ENCODE data around the gene GLYATL3. TPM values are rescaled to one million over a fixed set of nuclear protein-coding genes. Genes with fewer than 3 reads are reported as not detected.

GLYATL3 gene
- polyA plus RNA-seq, 3 donors, result not detected

DNA sequence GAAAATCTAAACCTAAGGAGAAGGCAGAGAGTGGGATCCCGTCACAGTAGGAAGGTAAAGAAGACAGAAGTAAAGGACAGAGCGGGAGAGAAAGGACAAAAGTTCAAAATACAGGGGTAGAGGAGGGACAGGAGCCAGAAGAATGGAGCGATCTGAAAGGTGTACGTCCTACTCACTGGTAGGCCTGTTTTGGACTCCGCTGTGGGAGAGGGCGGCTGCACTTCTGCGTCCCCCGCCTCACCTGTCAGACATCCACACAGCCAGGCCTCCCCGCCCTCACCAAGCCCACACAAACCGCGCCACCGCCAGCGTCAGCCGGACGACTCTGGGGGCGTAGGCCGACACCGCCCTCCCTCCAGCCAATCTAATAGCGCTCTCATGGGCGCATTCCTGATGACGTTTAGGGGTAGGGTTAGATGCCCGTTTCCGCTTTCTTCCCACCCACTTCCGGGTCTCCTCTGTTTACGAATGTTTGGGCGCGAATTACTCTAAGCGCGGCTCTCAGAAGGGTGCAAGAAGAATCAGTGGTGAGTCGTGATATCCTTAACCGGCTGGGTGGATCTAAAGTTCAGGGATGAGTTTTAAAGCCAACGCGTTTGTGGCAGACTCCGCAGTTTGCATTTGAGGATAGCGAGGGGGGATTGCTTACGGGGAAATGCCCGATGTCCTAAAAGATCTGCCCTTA, 36.7 kb upstream of the GLYATL3 start, which contains the start of the genes CENPQ and MMUT:
Gene CENPQ, plus strand, starts transcription at position 444 of the 685 bp plus-strand sequence. CDS start 6,807 bp downstream, outside the sequence.
Gene MMUT, minus strand, starts transcription at position 327 of the 685 bp plus-strand sequence. CDS start 3,787 bp downstream, outside the sequence.
- peak; percentile 91 to 94 (median 92) for DNase-seq
- peak within 1 kb of the TSS; percentile 80 for H3K9ac ChIP-seq (ENCODE audit: insufficient read depth, low read length, poor library complexity, severe bottlenecking)
- H3K27me3 Mint-ChIP-seq (ENCODE audit: low read depth in 3 of 3), result peaks cover 0 to 4% (median 0%) of the 10 kb centered on the region in 3 donors
- H3K4me1 ChIP-seq (ENCODE audit: control insufficient read depth in 1 of 2, insufficient read depth in 2 of 2, low read length in 2 of 2), result peaks cover 25 to 33% of the 10 kb centered on the region in 2 donors
- no peaks in the 10 kb centered on the region for H4K20me1 ChIP-seq (ENCODE audit: insufficient read depth, low read length)
- peaks cover 37% of the 10 kb centered on the region for H3K4me1 Mint-ChIP-seq
- H3K27ac ChIP-seq (ENCODE audit: low read depth in 1 of 2, low read length in 2 of 2), result peak within 1 kb of the TSS; percentile 57 to 94
- peak within 1 kb of the TSS; percentile 82 for H3K4me2 ChIP-seq (replicated peaks; ENCODE audit: extremely low read depth, low read length, poor library complexity, severe bottlenecking)
- peaks cover 65% of the 10 kb centered on the region for H3K79me2 ChIP-seq (ENCODE audit: insufficient read depth, low read length)
- peak within 1 kb of the TSS; percentile 92 to 99 for H3K4me3 Mint-ChIP-seq
- intact Hi-C loops (cut with micrococcal nuclease), result no loop called here
- TF ChIP-seq, protein P1, sequence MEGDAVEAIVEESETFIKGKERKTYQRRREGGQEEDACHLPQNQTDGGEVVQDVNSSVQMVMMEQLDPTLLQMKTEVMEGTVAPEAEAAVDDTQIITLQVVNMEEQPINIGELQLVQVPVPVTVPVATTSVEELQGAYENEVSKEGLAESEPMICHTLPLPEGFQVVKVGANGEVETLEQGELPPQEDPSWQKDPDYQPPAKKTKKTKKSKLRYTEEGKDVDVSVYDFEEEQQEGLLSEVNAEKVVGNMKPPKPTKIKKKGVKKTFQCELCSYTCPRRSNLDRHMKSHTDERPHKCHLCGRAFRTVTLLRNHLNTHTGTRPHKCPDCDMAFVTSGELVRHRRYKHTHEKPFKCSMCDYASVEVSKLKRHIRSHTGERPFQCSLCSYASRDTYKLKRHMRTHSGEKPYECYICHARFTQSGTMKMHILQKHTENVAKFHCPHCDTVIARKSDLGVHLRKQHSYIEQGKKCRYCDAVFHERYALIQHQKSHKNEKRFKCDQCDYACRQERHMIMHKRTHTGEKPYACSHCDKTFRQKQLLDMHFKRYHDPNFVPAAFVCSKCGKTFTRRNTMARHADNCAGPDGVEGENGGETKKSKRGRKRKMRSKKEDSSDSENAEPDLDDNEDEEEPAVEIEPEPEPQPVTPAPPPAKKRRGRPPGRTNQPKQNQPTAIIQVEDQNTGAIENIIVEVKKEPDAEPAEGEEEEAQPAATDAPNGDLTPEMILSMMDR (IDR thresholded peaks at IDR 0.05), result no peak
- no peaks in the 10 kb centered on the region for H3K9me3 Mint-ChIP-seq
- 0% methylated on average over 4 of the region's 37 CpGs for WGBS (ENCODE audit: insufficient coverage)
- H3K27me3 ChIP-seq (ENCODE audit: control insufficient read depth in 2 of 2, insufficient read depth in 2 of 2, low read length in 2 of 2), result no peaks in the 10 kb centered on the region
- peak within 1 kb of the TSS; percentile 86 to 87 (median 86) for H3K4me3 ChIP-seq (replicated peaks in 1 of 3; ENCODE audit: low read depth in 2 of 3, low read length in 3 of 3)
- peaks cover 0 to 10% of the 10 kb centered on the region in 2 donors for H3K36me3 ChIP-seq (replicated peaks in 1 of 2; ENCODE audit: control insufficient read depth in 1 of 2, insufficient read depth in 2 of 2, low read length in 2 of 2)
- peak within 1 kb of the TSS; percentile 86 for H2AFZ ChIP-seq (ENCODE audit: insufficient read depth, low read depth, low read length, poor library complexity, severe bottlenecking)
- peaks cover 0 to 6% of the 10 kb centered on the region in 2 donors for H3K36me3 Mint-ChIP-seq
- no peaks in the 10 kb centered on the region for H3K9me3 ChIP-seq (replicated peaks in 1 of 2; ENCODE audit: control insufficient read depth in 1 of 2, insufficient read depth in 1 of 2, low read length in 2 of 2)
- peak within 1 kb of the TSS; percentile 97 to 100 (median 98) for H3K27ac Mint-ChIP-seq

DNA sequence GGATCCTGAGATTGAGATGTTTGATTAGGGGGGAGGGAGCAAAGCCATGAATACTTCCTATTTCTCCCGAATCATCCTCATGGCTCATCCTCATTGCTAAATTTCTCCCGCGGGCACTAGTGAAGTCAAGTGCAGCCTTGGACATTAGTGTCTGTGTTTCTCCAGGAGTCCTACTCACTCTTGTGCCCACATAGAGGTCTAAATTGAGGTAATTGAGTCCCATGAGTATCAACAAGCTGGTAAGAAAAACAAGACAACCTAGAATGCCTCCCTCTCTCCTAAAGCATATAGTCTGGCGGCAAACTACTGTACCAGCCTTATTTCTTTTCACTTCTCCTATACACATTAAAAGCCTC, 36.1 kb upstream of the GLYATL3 start:
- intact Hi-C loops (cut with micrococcal nuclease), result no loop called here
- peak in 1 of 3 donors; percentile 5 for DNase-seq
- peaks cover 71% of the 10 kb centered on the region for H3K79me2 ChIP-seq (ENCODE audit: insufficient read depth, low read length)

More for the DNA sequence above, 36.1 kb upstream of the GLYATL3 start:
- no peaks in the 10 kb centered on the region for H4K20me1 ChIP-seq (ENCODE audit: insufficient read depth, low read length)
- Mint-ChIP-seq H3K36me3 (peaks cover 0 to 4% of the 10 kb centered on the region in 2 donors), H3K4me3 (peak overlapping the region; percentile 92 to 99), H3K4me1 (peaks cover 37% of the 10 kb centered on the region), H3K27ac (peak overlapping the region; percentile 97 to 100 (median 98)), H3K27me3 (ENCODE audit: low read depth in 3 of 3) (peaks cover 0 to 4% (median 0%) of the 10 kb centered on the region in 3 donors), H3K9me3 (no peaks in the 10 kb centered on the region)
- peak overlapping the region; percentile 82 for H3K4me2 ChIP-seq (replicated peaks; ENCODE audit: extremely low read depth, low read length, poor library complexity, severe bottlenecking)
- peak overlapping the region; percentile 80 for H3K9ac ChIP-seq (ENCODE audit: insufficient read depth, low read length, poor library complexity, severe bottlenecking)
- H3K36me3 ChIP-seq (replicated peaks in 1 of 2; ENCODE audit: control insufficient read depth in 1 of 2, insufficient read depth in 2 of 2, low read length in 2 of 2), result peaks cover 0 to 8% of the 10 kb centered on the region in 2 donors
- H3K4me3 ChIP-seq (replicated peaks in 1 of 3; ENCODE audit: low read depth in 2 of 3, low read length in 3 of 3), result peak overlapping the region; percentile 86 to 87 (median 86)
- peaks cover 25 to 33% of the 10 kb centered on the region in 2 donors for H3K4me1 ChIP-seq (ENCODE audit: control insufficient read depth in 1 of 2, insufficient read depth in 2 of 2, low read length in 2 of 2)
- peak overlapping the region in 1 of 2 donors; percentile 94 for H3K27ac ChIP-seq (ENCODE audit: low read depth in 1 of 2, low read length in 2 of 2)
- TF ChIP-seq, protein P1 (IDR thresholded peaks at IDR 0.05), result no peak
- peak overlapping the region; percentile 86 for H2AFZ ChIP-seq (ENCODE audit: insufficient read depth, low read depth, low read length, poor library complexity, severe bottlenecking)
- no peaks in the 10 kb centered on the region for H3K9me3 ChIP-seq (replicated peaks in 1 of 2; ENCODE audit: control insufficient read depth in 1 of 2, insufficient read depth in 1 of 2, low read length in 2 of 2)
- H3K27me3 ChIP-seq (ENCODE audit: control insufficient read depth in 2 of 2, insufficient read depth in 2 of 2, low read length in 2 of 2), result no peaks in the 10 kb centered on the region
- 0% methylated on average over 1 of the region's 4 CpGs for whole genome bisulfite sequencing (ENCODE audit: insufficient coverage)

Data from CD14-positive monocyte (primary cell).